Ramos (cell line): ENCODE measurements around the gene KLHL33.

Experiments used
- in situ Hi-C: fragments of 300-500 bp; cut with MboI; formaldehyde crosslinking; loops from one replicate; pipeline ENCODE4 v1.14.3; 2022; ENCODE audit warnings: low sequenced_read_pairs; ENCODE audit not compliant: unreplicated experiment

The KLHL33 gene

GRCh38 chr14:20383032-20383431 is 52.9 kb downstream of the KLHL33 start:
- in situ Hi-C loops: no loop called here

GRCh38 chr14:20382526-20382925 is 53.4 kb downstream of the KLHL33 start:
- in situ Hi-C loops: no loop called here

- in situ Hi-C loops: no loop called here
Measured at GRCh38 chr14:20381341-20381740, 54.6 kb downstream of the KLHL33 start.

- in situ Hi-C loops: no loop called here
Measured at GRCh38 chr14:20380681-20381080, 55.3 kb downstream of the KLHL33 start.

- in situ Hi-C loops: no loop called here
Measured at GRCh38 chr14:20379743-20380142, 56.2 kb downstream of the KLHL33 start.

GRCh38 chr14:20377171-20377570 is 58.8 kb downstream of the KLHL33 start:
- in situ Hi-C loops: no loop called here

GRCh38 chr14:20376071-20376588 is 59.8 kb downstream of the KLHL33 start:
- in situ Hi-C loops: no loop called here
